ENCODE measurements around the gene IL16. TPM values are rescaled to one million over a fixed set of nuclear protein-coding genes. Genes with fewer than 3 reads are reported as not detected.
"Not testable (repeated sequence)": the region's sequence is repeated elsewhere in the genome, so short reads cannot be mapped to it uniquely, and the experiment has no call there.

IL16 gene
- polyA plus RNA-seq (2013, experiment 1 of 2; ENCODE audit: insufficient read length): 0.28 TPM
- polyA plus RNA-seq (2013, experiment 2 of 2; ENCODE audit: insufficient read length): 0.52 TPM

DNA sequence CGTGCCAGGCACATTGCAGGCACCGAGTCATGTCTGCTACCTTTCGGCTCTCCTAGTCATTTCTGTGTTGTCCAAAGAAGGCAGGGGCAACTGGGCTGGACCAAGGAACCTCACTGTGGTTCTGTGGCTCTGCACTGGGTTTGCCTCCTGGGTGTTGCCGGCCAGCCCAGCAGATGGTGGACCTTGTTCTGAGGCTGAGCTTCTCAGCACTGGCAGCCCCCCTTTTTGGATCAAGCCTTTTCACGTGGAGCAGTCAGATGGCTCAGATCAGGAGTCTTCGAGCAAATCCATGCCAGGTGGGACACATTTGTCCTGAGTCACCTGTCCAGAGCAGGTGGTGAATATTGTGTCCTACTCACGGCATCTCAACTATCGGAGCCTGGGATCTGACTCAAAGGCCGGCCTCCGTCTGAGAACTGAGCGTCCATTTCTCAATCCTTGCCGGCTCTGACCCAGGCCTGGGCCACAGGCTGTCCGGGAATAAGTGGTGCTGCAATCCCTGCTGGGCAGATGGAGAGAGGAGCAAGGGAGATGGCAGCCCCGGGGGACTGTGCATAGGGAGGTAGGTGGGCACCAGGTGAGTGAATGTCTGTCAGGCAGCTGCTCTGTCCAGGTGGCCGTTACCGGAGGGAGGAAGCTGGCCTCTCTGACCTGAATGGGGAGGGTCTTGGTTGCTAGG is at the start of gene IL16:
IL16 (plus strand) TSS at position 304 of the 679 bp plus-strand sequence. CDS start 28,521 bp downstream, outside the sequence.
- no peak for DNase-seq

DNA sequence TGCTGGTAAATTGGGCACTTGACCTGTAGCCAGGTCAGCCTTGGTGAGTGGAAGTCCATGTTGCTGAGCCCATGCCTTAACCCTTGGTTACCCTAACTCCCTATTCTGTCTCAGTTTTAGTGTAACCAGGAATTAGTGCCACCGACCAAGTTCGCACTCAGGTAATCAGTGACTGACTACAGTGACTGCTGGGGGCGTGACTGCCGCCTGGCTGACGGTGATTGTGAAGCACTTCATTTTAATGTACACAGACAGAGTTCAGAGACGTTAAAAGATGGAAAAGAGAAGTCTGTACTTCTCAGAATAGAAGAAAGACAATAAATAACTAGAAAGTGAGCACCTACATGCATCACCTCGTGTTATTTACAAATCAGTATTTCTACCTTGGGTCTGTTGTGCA is 45.3 kb upstream of the IL16 start:
- DNase-seq: no peak

DNA sequence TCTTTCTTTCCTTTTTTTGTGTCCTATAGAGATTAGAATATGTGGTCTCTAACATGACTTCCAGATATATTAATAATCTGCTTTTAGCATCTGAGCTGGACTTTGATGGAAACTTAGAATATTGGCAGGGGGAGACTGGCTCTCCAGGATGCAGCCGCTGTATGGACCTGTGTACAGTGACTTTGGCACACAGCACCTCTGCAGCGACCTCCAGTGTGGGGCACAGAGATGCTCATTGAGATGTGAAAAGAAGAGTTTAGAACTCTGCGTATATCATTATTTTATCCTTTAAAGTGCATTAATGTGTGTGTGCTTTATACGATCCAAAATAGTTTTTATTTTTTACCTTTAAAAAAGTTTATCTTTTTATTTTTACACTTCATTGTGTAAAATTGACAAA is 44.3 kb upstream of the IL16 start:
- DNase-seq: no peak

DNA sequence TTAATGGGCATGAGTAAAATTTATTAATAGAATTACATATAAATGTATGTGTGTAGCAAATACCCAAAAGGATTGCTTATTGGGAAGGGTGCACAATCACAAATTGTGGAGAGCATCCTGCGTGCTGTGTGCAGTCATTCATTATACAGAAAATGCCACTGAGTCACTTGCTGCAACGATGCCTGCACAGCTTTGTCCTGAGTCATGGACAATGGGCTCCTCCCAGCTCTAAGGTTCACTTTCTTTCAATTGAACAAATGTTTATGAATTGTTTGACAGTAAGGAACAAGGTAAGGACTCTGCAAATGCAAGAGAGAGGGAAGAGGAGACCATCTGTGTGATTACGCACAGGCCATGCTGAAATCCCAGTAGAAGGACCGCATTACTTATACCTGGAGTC is 43.9 kb upstream of the IL16 start:
- DNase-seq: no peak

DNA sequence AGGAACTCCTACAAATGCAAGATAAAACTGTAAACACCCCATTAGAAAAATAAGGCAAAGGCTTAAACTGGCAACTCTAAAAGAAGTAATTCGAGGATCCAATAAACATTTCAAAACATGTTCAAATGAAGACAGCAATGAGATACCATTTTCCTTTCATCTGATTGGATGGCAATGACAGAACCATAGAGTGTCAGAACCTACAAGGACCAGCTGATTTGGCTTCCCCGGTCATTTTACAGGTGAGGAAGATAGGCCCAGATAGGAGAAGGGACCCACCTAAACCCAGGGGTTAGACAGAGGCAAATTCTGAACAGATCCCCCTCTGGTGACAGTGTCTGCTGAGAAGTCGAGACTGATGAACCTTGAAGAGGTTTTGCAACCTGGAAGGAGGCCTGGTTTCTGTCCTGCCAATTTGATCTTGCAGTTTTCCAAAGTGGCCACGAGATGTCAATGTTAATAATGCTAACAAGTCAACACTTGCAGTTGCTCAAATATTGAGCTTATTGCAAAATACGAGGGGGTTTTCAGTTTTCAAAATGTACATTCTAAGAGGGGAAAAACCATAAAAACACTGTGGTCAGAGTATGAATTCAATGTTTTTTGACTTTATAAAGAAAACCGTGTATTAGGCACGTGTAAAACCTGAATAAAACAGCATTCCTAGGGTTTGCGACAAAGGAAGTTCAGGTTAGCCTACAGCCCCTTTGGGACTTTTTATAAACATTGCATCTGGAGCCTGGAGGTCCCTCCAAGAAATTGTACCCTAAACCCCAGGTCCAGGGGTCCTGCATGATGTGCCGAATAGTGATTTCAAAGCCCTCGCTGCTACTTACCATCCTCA is 41.1 kb upstream of the IL16 start:
- peak; percentile 62 for DNase-seq

DNA sequence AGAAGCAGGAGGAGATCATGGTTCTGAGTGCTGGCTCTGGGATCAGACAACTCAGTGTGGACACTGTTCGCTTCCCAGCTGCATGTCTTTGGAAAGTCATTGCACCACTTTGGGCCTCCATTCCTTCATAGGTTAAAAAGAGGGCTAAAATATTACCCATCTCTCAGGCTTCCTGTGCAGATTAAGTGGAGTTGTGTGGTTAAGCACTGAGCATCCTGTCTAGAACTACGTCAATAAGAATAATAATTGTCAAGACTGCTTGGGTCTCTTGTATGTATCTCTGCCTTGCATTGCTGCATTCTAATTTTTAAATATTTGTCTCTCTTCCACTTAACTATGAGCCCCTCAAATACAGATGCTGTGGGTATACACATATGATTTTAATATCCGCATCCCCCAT is 40.4 kb upstream of the IL16 start:
- DNase-seq: no peak

DNA sequence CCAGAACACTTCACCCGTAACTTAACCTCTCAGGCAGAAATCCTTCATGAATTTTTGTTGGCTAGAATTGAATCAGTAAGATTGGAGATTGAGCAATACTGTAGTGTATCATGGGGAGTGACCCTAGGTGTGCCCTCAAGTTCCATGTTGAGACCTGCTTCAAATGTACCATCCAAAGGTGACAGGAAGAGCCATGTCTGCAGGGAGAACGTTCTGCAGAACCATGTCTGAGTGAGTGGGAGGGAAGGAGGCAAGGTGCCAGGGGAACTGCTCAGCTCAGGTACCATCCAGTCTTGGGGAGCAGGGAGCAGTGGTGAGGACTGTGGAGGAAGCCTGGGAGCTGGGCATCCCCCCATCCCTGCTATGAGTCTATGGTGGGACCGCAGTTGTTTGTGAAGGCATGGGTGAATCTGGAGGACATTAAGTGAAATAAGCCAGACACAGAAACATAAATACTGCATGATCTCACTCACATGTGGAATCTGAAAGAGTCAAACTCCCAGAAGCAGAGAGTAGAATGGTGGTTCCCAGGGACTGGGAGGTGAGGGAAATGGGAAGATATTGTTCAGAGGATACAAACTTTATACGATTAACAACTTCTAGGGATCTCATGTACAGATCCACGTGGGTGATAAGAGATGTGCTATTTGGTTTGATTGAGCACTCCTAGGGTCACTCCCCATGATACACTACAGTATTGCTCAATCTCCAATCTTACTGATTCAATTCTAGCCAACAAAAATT is 39.3 kb upstream of the IL16 start:
- peak; percentile 21 for DNase-seq

DNA sequence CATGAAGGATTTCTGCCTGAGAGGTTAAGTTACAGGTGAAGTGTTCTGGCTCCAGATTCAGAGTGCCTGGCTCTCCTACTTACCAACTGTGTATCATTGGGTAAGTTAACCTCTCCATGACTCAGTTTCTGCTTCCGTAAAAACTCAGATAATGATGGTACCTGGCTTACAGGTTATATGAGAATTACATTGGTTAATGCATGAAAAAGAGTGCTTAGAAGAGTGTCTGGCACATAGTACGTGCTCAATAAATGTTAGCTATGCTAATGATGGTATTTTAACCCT is 38.8 kb upstream of the IL16 start:
- no peak for DNase-seq

DNA sequence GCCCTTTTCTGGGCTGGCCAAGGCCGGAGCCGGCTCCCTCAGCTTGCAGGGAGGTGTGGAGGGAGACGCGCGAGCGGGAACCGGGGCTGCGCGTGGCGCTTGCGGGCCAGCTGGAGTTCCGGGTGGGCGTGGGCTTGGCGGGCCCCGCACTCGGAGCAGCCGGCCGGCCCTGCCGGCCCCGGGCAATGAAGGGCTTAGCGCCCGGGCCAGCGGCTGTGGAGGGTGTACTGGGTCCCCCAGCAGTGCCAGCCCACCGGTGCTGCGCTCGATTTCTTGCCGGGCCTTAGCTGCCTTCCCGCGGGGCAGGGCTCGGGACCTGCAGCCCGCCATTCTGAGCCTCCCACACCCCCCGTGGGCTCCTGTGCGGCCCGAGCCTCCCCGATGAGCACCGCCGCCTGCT is 38.1 kb upstream of the IL16 start:
- not testable (repeated sequence) for DNase-seq

DNA sequence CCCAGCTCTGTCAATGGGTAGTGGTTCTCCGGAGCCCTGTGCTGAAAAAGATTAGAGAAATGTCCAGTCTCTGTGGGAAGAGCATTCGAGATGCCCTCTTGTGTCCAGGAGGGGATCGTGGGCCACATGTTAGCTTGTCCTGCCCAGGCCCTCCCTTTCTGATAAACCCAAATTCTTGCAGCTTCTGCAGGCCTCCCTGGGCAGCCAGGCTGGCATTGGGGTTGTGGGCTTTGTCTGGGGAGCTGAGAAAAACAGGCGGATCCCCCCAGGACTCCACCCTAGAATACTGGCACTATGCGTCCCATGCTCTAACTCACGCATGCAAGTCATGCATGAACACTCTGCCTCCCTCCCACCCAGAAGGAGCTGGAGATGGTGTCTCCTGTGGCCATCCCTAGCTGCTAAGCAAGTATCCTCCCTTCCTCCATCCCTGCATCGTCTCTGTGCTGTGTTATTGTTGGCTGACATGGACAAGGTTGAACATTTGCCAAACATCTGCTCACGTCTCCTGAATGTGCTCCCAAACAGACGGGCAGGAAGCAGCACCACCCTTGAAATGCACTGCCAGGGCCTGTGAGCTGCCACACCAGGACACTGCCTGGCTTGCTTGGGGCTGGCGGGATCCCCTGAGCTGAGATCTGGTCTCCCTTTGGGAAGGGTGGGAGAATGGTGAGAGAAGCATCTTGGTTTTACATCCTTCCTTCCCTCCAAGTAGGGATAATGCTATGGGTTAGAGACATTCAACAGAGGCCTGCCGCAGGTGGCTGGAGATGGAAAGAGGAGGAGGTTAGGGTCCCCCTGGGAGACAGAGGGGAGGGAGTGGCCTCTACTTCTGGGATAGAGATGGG is 36.1 kb upstream of the IL16 start:
- peak; percentile 94 for DNase-seq

DNA sequence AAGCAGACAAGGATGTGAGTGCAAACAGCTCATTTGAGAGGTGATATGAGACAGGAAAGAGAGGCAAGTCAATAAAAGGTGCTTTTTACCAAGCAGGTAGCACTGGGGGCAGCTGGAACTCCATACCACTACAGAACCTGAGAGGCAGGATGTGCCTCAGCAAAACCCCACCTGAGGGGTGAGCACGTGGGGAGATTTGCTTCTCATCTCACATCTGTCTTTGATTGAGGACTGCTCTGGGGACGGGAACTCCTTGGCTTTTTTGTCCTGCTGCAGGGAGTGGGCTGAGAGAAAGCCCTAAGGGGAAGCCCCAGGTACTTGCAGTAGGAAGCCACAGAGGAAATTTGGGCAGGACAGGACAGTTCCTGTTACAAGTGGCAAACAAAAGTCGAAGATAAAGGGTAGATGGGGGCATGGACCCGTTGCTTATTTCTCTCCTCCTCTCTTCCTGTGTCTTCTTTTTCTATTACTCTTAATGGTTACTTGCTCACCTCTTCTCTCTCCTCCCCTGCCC is 35.5 kb upstream of the IL16 start:
- DNase-seq: no peak

DNA sequence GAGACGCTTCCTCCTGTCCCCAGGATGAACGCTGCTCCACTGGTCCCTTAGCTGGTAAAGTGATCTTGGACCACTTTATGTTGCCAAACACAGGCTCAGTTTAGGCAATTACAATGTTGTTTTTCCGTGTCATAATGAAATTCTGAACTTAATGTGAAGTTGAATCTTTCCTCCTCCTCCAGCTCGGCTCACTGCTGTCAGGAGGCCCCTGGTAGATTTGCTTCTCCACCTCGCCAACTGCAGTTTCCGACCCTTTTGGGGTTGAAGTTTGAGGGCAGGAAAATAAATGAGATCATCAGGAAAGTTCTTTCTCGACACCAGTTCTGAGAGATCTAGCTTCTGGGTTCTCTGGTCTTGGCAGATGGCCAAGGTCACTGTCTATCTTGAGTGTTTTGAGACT is 34.8 kb upstream of the IL16 start:
- no peak for DNase-seq

DNA sequence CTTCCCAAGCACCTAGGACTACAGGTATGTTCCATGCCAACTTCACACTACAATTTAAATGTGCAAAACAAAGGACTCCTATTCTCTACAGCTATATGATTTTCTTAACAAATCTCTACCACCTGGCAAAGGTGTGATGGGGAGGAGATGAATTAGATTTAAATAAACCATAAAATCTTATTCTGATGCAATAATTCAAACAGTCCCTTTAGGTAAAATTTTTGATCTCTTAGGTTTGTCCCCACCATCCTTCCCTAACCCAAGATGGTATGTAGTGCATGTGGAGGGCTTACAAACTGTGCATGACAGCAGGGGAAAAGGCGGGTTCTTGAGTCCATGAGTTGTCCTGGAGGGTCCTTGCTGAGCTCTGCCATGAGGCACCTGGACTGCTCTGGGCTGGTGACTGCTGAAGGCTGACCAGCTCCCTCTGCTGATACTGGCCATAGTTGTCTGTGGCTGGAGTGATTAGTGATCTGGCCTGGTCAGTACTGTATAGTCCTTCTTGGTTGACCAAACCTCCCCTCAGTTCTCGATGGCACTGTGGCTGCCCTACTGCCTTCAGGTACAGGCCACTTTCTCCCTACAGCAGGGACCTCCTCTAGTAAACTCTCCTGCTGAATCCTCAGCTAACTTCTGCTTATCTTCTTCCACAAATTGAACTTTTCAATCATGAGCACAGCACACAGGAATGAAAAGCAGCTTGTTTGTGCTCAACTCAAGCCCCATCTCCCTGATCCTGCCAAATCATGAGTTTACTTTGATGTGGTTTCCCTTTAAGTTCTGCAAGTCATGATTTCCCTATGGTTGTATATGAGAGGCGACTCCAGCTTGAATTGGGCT is 32.5 kb upstream of the IL16 start:
- DNase-seq: peak; percentile 78

DNA sequence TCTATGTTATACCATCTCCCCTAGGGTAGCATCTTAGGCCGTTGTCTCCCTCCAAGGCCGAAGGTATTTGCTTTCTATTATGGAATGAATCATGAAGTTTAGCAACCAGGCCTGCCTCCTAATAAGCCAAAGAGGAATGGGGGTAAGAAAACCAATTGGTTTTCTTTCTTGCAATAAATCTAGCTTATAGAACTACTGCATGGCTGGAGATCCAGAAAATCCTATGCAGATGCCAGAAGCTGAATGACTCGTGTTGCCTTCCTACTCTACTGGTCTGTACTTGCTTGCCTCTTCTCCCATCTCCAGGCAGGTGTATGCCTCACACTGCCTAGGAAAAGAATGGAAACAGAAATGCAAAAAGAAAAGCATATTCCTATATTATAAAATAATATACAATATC is 31.1 kb upstream of the IL16 start:
- DNase-seq: no peak

DNA sequence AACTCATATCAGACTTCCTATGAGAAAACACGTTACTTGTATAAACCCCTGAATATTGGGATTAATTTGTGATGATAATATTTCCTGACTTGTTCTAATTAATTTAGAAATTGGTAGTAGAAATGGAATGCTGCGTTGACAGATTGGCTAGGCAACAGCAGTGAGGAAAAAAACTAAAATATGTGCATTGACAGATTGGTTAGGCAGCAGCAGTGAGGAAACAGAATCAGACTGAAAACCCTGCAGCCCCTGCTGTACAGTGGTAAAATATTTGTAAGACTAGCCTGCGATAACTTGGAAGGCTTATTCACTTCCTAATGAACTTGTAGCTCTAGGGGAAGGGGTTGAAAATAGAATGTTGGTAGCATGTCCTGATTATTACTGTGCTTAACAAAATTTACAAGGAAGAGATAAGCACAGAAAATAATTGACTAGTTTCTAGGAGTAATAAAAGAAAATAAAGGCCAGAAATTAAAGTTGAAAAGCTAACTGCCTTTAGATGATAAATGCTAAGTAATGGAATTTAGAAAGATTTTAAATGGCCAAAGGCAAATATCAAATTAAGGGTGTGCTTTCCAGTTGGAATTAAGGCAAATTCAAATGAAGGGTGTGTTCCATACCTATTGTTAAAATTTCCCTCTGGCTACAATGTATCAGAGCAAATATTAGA is 29.9 kb upstream of the IL16 start:
- no peak for DNase-seq

DNA sequence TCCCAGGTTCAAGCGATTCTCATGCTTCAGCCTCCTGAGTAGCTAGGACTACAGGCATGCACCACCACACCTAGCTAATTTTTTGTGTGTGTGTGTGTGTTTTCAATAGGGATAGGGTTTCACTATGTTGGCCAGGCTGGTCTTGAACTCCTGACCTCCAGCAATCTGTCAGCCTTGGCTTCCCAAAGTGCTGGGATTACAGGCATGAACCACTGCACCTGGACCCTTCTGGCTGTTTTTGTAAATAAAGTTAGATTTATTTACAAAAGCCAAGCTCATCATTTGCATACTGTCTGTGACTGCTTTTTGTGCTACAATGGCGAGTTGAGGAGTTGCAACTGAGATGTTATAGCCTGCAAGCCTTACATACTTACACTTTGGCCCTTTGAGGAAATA is 28.6 kb upstream of the IL16 start:
- no peak for DNase-seq

DNA sequence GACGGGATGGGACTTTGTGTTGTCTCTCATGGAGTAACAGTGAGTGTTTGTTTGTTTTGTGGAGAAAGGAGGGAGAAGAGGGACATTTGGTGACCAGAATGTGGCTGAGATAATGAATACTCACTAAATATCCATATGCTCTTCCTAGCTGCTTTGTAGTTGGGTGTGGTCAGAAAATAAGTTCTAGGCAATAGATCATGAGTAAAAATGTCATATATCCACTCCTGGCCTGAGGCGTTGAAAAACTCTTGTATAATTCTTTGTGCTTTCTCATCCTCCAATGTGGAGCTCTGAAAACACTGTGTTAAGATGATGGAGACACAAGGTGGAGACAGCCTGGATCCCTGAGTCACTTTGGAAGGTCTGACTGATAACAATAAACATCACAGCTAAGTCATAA is 28.0 kb upstream of the IL16 start:
- DNase-seq: no peak

DNA sequence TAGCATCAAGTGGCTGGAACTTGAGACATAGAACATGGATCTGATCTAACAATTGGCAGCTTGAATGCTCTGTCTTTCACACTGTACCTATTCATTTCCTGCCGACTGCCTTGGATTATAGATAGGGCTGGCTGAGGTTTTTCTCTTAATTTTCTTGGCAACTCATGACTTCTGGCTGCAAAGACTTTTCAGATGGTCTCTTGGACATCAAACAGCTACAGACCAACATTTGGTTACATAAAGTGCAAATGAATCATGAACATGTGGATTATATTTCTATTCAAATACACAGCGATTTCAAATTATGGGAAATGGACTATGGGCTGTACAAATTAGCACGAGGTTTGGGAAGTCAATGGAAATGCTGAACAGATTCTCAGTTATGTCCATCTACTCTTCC is 26.2 kb upstream of the IL16 start:
- no peak for DNase-seq

DNA sequence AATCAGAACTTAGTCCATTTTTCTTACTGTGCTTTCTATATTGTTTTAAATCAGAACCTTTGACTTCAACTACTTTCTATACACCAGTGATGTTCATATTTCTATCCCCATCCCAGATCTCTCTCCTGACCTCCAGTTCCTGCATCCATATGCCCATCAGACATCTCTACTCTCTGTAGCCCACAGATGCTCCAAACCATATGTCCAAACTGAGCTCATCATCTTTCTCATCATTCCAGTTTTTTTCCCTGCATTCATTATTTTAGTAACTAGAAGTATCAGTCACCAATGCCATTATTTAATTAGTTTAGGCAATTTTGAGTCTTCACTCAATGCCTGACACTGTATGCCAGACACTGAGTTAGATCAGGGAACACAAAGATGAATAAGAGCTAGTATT is 25.4 kb upstream of the IL16 start:
- DNase-seq: no peak

DNA sequence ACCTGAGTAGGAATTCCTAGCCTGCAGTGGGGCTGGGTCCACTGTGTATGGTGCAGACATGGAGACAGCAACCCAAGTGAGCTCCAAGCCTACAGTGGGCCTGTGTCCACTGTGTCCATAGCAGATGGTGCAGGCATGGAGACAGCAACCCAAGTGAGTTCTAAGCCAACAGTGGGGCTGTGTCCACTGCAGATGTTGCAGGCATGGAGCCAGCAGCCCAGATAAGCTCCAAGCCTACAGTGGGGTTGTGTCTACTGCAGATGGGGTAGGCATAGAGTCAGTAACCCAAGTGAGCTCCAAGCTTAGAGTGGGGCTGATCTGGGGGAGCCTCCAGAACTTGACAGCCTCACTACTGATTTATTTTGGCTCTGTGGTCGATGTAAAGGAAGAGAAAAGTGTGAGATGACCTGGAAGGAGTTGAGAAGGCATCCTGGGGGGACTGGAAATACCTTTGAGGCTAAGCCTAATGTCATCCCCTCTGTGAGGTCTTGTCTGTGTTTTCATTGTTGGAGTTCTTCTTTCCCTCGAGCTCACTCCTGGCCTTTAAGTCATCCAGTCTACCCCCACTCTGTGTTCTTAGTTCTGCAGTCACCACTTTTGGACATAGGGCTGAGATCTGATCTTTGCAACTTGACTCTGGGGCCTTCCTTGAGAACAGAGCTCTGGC is 22.4 kb upstream of the IL16 start:
- DNase-seq: no peak
